Measurements from ENCODE around the gene UBE2K.
"Not testable (repeated sequence)": the region's sequence is repeated elsewhere in the genome, so short reads cannot be mapped to it uniquely, and the experiment has no call there.

Gene UBE2K

GRCh38 chr4:39712819-39713607 is 15.1 kb downstream of the UBE2K start:
- Mint-ChIP-seq H3K4me3 (no peak overlapping the region), H3K4me1 (peaks cover 61% of the 10 kb centered on the region)

GRCh38 chr4:39713691-39714090 is 15.8 kb downstream of the UBE2K start:
- H3K4me1 Mint-ChIP-seq: peaks cover 57% of the 10 kb centered on the region

More at GRCh38 chr4:39712819-39713607, 15.1 kb downstream of the UBE2K start:
- no peaks in the 10 kb centered on the region for H3K9me3 Mint-ChIP-seq
- no peaks in the 10 kb centered on the region for H3K27me3 Mint-ChIP-seq
- H3K36me3 Mint-ChIP-seq: peaks cover 6% of the 10 kb centered on the region
- no peak overlapping the region for H3K27ac Mint-ChIP-seq

GRCh38 chr4:39714166-39714565 is 16.2 kb downstream of the UBE2K start:
- H3K27ac Mint-ChIP-seq: no peak overlapping the region
- peaks cover 9% of the 10 kb centered on the region for H3K36me3 Mint-ChIP-seq
- no peaks in the 10 kb centered on the region for H3K27me3 Mint-ChIP-seq
- H3K4me3 Mint-ChIP-seq: no peak overlapping the region
- peaks cover 57% of the 10 kb centered on the region for H3K4me1 Mint-ChIP-seq
- no peaks in the 10 kb centered on the region for H3K9me3 Mint-ChIP-seq

More at GRCh38 chr4:39713691-39714090, 15.8 kb downstream of the UBE2K start:
- Mint-ChIP-seq H3K27me3 (no peaks in the 10 kb centered on the region), H3K9me3 (no peaks in the 10 kb centered on the region), H3K36me3 (peaks cover 6% of the 10 kb centered on the region), H3K4me3 (no peak overlapping the region), H3K27ac (no peak overlapping the region)

GRCh38 chr4:39715788-39716187 is 17.9 kb downstream of the UBE2K start:
- no peaks in the 10 kb centered on the region for H3K27me3 Mint-ChIP-seq

GRCh38 chr4:39716356-39716755 is 18.4 kb downstream of the UBE2K start:
- H3K9me3 Mint-ChIP-seq: no peaks in the 10 kb centered on the region
- no peaks in the 10 kb centered on the region for H3K27me3 Mint-ChIP-seq
- H3K4me1 Mint-ChIP-seq: peaks cover 62% of the 10 kb centered on the region
- H3K36me3 Mint-ChIP-seq: peaks cover 11% of the 10 kb centered on the region
- H3K27ac Mint-ChIP-seq: peak overlapping the region; percentile 62
- H3K4me3 Mint-ChIP-seq: no peak overlapping the region

More at GRCh38 chr4:39715788-39716187, 17.9 kb downstream of the UBE2K start:
- H3K27ac Mint-ChIP-seq: no peak overlapping the region
- H3K36me3 Mint-ChIP-seq: peaks cover 9% of the 10 kb centered on the region
- peaks cover 57% of the 10 kb centered on the region for H3K4me1 Mint-ChIP-seq
- H3K9me3 Mint-ChIP-seq: no peaks in the 10 kb centered on the region
- H3K4me3 Mint-ChIP-seq: no peak overlapping the region

- H3K27me3 Mint-ChIP-seq, H3K9me3 Mint-ChIP-seq: not testable (repeated sequence)
- Mint-ChIP-seq H3K4me3 (peak overlapping the region; percentile 42), H3K27ac (peak overlapping the region; percentile 23), H3K4me1 (peaks cover 58% of the 10 kb centered on the region), H3K36me3 (peaks cover 11% of the 10 kb centered on the region)
Observed at GRCh38 chr4:39717743-39718142, 19.8 kb downstream of the UBE2K start.

- peak overlapping the region; percentile 1 for H3K4me3 Mint-ChIP-seq
- H3K9me3 Mint-ChIP-seq: no peaks in the 10 kb centered on the region
- H3K27ac Mint-ChIP-seq: peak overlapping the region; percentile 88
- no peaks in the 10 kb centered on the region for H3K27me3 Mint-ChIP-seq
- H3K36me3 Mint-ChIP-seq: peaks cover 11% of the 10 kb centered on the region
- H3K4me1 Mint-ChIP-seq: peaks cover 52% of the 10 kb centered on the region
Observed at GRCh38 chr4:39718366-39719323, 20.7 kb downstream of the UBE2K start.

GRCh38 chr4:39719804-39720580 is 22.1 kb downstream of the UBE2K start:
- H3K4me3 Mint-ChIP-seq: no peak overlapping the region
- H3K36me3 Mint-ChIP-seq: peaks cover 11% of the 10 kb centered on the region
- peak overlapping the region; percentile 88 for H3K27ac Mint-ChIP-seq
- H3K27me3 Mint-ChIP-seq: no peaks in the 10 kb centered on the region
- H3K9me3 Mint-ChIP-seq: no peaks in the 10 kb centered on the region
- H3K4me1 Mint-ChIP-seq: peaks cover 50% of the 10 kb centered on the region

GRCh38 chr4:39721273-39721672 is 23.3 kb downstream of the UBE2K start:
- not testable (repeated sequence) for H3K4me3 Mint-ChIP-seq, H3K36me3 Mint-ChIP-seq, H3K27ac Mint-ChIP-seq, H3K27me3 Mint-ChIP-seq, H3K9me3 Mint-ChIP-seq
- H3K4me1 Mint-ChIP-seq: peaks cover 47% of the 10 kb centered on the region

- Mint-ChIP-seq H3K4me3 (no peak overlapping the region), H3K27me3 (no peaks in the 10 kb centered on the region), H3K9me3 (no peaks in the 10 kb centered on the region), H3K4me1 (peaks cover 48% of the 10 kb centered on the region), H3K36me3 (peaks cover 9% of the 10 kb centered on the region), H3K27ac (no peak overlapping the region)
Observed at GRCh38 chr4:39721788-39722187, 23.9 kb downstream of the UBE2K start.

- Mint-ChIP-seq H3K27me3 (no peaks in the 10 kb centered on the region), H3K27ac (peak overlapping the region; percentile 0), H3K36me3 (peaks cover 2% of the 10 kb centered on the region), H3K4me1 (peaks cover 34% of the 10 kb centered on the region), H3K4me3 (no peak overlapping the region), H3K9me3 (no peaks in the 10 kb centered on the region)
Observed at GRCh38 chr4:39729557-39729956, 31.6 kb downstream of the UBE2K start.

GRCh38 chr4:39730072-39730471 is 32.1 kb downstream of the UBE2K start:
- no peaks in the 10 kb centered on the region for H3K9me3 Mint-ChIP-seq
- H3K27ac Mint-ChIP-seq: no peak overlapping the region
- H3K36me3 Mint-ChIP-seq: peaks cover 2% of the 10 kb centered on the region
- H3K4me3 Mint-ChIP-seq: no peak overlapping the region
- no peaks in the 10 kb centered on the region for H3K27me3 Mint-ChIP-seq
- H3K4me1 Mint-ChIP-seq: peaks cover 29% of the 10 kb centered on the region

GRCh38 chr4:39731908-39732307 is 34.0 kb downstream of the UBE2K start:
- no peak overlapping the region for H3K27ac Mint-ChIP-seq
- no peak overlapping the region for H3K4me3 Mint-ChIP-seq
- H3K27me3 Mint-ChIP-seq: no peaks in the 10 kb centered on the region
- H3K36me3 Mint-ChIP-seq: peaks cover 2% of the 10 kb centered on the region
- peaks cover 28% of the 10 kb centered on the region for H3K4me1 Mint-ChIP-seq
- H3K9me3 Mint-ChIP-seq: no peaks in the 10 kb centered on the region

GRCh38 chr4:39732728-39733127 is 34.8 kb downstream of the UBE2K start:
- Mint-ChIP-seq H3K4me1 (peaks cover 30% of the 10 kb centered on the region), H3K9me3 (no peaks in the 10 kb centered on the region), H3K27me3 (no peaks in the 10 kb centered on the region), H3K36me3 (peaks cover 2% of the 10 kb centered on the region), H3K4me3 (no peak overlapping the region), H3K27ac (peak overlapping the region; percentile 23)

- peaks cover 16% of the 10 kb centered on the region for H3K4me1 Mint-ChIP-seq
- not testable (repeated sequence) for H3K36me3 Mint-ChIP-seq, H3K27ac Mint-ChIP-seq, H3K27me3 Mint-ChIP-seq, H3K4me3 Mint-ChIP-seq, H3K9me3 Mint-ChIP-seq
Observed at GRCh38 chr4:39739591-39739990, 41.7 kb downstream of the UBE2K start.

Data from activated naive CD4-positive, alpha-beta T cell treated with anti-CD3 and anti-CD28 coated beads, Interleukin-2, amount 50 U/mL, for 24 hours (primary cell).